ELR (cell line): Measurements from ENCODE around the gene FLNC.

Experiments
- DNase-seq: peaks from one replicate; pipeline ENCODE4 v3.0.0-alpha.2; 2015; ENCODE audit warnings: low read depth

Gene FLNC

DNA sequence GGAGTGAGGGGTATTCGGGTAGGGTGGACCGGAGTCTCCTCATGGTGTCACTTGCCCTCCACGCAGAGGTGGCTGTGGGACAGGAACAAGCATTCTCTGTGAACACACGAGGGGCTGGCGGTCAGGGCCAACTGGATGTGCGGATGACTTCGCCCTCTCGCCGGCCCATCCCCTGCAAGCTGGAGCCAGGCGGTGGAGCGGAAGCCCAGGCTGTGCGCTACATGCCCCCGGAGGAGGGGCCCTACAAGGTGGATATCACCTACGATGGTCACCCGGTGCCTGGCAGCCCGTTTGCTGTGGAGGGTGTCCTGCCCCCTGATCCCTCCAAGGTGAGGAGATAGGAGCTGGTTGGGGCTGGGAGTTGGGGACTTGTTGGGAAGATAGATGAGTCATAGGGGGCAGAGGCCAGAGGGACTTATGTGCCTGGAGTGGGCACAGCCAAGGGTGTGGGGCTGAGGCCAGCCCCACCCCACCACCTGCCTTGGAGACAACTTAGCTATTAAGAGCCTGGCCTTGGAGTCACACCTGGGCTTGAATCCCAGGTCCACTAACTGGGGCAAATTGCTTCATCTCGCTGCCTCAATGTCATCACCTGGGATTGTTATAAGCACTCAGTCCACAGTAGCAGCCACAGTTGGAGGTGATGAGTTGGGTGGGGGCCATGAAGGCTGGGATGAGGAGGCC is 13.9 kb downstream of the FLNC start:
- no peak for DNase-seq

DNA sequence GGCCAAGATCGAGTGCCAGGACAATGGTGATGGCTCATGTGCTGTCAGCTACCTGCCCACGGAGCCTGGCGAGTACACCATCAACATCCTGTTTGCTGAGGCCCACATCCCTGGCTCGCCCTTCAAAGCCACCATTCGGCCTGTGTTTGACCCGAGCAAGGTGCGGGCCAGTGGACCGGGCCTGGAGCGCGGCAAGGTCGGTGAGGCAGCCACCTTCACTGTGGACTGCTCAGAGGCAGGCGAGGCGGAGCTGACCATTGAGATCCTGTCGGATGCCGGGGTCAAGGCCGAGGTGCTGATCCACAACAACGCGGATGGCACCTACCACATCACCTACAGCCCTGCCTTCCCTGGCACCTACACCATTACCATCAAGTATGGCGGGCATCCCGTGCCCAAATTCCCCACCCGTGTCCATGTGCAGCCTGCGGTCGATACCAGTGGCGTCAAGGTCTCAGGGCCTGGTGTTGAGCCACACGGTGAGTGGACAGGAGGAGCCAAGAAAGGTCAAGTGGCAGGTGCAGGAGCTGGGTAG is 14.6 kb downstream of the FLNC start:
- no peak for DNase-seq

GRCh38 chr7:128845475-128845874 is 15.3 kb downstream of the FLNC start:
- DNase-seq = no peak

GRCh38 chr7:128845987-128846386 is 15.8 kb downstream of the FLNC start:
- DNase-seq = no peak

- DNase-seq = no peak
These were observed 16.7 kb downstream of the FLNC start for GRCh38 chr7:128846781-128847444.

DNA sequence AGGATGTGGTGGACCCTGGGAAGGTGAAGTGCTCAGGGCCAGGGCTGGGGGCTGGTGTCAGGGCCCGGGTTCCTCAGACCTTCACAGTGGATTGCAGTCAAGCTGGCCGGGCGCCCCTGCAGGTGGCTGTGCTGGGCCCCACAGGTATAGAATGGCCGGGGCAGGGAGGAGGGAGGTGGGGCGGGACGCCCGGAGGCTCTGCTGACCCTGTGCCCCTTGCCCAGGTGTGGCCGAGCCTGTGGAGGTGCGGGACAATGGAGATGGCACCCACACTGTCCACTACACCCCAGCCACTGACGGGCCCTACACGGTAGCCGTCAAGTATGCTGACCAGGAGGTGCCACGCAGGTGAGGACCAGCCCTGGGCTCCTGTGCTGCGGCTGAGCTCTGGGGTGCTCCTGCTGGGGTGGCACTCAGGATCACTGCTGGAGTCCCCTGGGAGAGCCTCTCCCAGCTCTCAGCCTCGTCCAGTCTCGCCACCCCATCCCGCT is 17.6 kb downstream of the FLNC start:
- no peak for DNase-seq

DNA sequence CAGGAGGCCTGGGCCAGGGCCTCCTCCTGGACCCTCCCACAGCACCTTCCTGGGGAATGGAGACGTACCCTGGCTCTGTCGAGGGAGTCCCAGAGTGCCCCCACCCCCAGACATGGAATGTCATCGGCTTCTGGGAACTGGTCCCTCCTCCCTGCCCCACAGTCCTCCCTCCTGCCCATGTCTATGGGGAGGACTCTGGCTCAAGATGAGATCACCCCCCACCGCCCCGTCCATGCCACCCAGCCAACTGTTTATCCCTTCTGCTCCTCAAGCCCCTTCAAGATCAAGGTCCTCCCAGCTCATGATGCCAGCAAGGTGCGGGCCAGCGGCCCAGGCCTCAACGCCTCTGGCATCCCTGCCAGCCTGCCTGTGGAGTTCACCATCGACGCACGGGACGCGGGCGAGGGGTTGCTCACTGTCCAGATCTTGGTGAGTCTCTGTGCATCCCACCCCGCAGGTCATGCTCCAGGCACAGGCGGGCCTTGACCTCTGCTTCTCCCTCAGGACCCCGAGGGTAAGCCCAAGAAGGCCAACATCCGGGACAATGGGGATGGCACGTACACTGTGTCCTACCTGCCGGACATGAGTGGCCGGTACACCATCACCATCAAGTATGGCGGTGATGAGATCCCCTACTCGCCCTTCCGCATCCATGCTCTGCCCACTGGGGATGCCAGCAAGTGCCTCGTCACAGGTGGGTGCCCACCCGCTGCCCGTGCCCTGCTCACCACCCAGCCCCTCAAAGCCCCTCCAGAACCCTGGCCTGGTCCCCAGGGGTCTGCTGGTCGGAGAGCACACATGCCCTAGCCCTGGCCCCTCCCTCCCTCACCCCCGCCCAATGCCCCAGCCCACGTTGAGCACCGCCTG is 18.3 kb downstream of the FLNC start:
- no peak for DNase-seq

DNA sequence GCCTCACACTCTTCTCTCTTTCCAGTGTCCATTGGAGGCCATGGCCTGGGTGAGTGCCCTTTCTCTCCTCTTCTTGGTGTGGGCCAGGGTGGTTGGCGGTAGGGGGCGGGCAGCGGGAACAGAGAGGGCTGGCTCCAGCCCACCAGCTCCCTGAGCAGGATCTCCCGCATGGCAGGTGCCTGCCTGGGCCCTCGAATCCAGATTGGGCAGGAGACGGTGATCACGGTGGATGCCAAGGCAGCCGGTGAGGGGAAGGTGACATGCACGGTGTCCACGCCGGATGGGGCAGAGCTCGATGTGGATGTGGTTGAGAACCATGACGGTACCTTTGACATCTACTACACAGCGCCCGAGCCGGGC is 18.9 kb downstream of the FLNC start:
- DNase-seq = no peak

DNA sequence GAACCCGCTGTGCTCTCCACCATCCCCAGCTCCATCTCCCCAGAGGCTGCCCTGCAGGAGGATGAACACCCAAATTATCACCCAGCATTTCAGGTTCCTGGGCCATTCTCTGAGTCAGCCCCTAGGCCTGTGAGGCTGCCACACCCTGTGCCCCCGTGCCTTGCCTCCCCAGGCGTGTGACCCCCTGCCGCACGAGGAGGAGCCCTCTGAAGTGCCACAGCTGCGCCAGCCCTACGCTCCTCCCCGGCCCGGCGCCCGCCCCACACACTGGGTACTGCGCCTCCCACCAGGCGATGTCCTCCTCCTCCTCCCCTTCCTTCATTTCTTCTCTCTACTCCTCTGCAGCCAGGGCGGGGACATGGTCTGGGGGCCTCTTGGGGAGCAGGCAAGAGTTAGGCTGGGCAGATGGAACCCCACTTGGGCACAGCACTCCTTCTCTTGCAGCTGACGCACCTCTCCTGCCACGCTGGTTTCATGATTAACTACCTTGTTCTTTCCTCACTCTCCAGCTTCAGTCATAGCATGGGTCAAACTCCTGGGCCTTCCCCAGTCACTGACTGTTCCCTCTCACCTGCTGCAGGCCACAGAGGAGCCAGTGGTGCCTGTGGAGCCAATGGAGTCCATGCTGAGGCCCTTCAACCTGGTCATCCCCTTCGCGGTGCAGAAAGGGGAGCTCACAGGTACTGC is 19.7 kb downstream of the FLNC start:
- no peak for DNase-seq

DNA sequence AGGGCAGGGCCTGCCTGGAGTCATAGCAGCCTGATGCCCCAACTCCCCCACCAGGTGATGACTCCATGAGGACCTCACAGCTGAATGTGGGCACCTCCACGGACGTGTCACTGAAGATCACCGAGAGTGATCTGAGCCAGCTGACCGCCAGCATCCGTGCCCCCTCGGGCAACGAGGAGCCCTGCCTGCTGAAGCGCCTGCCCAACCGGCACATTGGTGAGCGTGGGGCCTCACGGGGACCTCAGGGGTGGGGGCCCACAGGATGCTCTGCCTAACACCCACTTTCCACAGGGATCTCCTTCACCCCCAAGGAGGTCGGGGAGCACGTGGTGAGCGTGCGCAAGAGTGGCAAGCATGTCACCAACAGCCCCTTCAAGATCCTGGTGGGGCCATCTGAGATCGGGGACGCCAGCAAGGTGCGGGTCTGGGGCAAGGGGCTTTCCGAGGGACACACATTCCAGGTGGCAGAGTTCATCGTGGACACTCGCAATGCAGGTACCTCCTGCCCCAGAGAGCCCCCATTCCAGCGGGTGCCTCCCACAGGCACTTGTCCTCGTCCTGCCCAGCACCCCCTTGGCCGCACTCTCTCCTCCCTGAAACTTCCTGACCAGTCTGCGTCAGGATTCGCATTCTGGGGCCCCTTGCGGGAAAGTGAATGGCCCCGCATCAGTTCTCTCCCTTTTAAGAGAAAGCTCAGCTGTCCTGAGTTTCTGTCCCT is 22.5 kb downstream of the FLNC start:
- no peak for DNase-seq

DNA sequence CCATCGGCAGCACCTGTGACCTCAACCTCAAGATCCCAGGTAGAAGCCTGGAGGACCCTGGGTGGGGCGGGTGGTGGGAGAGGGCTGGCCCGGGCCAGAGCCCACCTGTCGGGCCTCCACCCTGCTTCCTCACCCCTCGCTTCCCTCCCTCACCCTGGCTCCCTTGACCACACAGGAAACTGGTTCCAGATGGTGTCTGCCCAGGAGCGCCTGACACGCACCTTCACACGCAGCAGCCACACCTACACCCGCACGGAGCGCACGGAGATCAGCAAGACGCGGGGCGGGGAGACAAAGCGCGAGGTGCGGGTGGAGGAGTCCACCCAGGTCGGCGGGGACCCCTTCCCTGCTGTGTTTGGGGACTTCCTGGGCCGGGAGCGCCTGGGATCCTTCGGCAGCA is 23.6 kb downstream of the FLNC start:
- no peak for DNase-seq

DNA sequence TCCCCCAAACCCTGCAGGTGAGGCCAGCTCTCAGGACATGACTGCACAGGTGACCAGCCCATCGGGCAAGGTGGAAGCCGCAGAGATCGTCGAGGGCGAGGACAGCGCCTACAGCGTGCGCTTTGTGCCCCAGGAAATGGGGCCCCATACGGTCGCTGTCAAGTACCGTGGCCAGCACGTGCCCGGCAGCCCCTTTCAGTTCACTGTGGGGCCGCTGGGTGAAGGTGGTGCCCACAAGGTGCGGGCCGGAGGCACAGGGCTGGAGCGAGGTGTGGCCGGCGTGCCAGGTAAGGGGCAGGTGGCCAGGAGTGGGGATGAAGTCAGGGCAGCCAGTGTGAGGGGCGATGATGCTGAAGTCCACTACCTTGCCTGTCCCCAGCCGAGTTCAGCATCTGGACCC is 24.2 kb downstream of the FLNC start:
- no peak for DNase-seq

- no peak for DNase-seq
These were observed 25.4 kb downstream of the FLNC start for GRCh38 chr7:128855559-128855958.

DNA sequence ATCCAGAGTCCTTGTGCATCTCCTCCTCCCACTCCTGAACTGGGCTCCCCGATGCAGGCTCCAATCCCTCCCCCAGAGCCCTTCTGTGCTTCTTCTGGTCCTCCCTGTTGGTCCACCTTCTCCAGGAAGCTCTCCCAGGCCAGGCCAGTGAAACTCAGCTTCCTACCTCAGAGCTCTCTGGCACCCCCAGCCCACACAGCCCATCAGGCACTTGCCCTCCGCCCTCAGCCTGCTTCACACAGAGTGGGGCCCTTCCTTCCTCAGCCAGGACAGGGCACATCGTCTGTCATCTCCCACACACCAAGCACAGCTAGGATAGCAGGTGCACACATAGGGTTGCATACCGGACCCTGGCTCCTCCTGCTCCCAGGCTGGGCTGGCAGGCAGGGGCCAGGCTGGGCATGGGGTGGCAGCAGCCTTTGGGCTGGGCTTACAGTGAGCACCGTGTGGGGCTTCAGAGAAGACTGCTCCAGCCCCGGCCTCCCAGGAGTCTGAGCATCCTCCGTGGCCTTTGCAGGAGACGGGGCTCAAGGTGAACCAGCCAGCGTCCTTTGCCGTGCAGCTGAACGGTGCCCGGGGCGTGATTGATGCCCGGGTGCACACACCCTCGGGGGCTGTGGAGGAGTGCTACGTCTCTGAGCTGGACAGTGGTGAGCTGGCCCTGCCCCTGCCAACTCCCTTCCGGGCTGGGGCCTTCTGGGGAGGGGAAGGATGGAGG is 26.0 kb downstream of the FLNC start:
- DNase-seq = no peak

DNA sequence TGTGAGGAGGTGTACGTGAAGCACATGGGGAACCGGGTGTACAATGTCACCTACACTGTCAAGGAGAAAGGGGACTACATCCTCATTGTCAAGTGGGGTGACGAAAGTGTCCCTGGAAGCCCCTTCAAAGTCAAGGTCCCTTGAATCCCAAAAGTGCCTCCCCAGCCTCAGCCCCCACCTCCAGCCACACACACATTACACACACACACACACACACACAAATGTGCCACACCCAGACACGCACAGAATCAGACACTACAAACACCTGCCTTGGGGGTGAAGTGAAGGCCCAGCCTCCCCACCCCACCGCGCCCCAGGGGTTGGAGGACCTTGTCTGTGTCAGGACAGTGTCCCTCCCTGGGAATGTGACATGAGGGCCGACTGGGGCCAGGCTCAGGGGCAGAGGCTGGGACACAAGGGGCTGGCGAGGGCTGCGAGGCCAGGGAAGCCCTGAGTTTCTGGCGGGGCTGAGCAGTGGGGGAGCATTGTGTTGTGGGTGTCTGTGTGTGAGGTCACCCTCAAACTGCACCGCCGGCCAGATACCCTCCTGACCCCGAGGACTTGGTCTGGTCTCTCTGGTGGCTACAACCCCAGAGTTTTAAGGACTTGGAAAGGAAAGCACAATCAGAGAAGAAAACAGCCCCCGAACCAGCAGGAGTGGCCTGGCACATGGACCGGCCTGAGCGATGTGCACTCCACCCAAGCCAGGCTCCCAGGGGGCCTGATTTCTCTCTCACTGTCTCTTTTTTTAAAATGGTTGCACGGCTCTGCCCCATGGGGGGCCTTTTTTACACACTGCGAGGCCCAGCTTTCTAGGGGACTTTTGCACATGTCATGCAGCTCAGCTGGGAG is 28.4 kb downstream of the FLNC start:
- no peak for DNase-seq

DNA sequence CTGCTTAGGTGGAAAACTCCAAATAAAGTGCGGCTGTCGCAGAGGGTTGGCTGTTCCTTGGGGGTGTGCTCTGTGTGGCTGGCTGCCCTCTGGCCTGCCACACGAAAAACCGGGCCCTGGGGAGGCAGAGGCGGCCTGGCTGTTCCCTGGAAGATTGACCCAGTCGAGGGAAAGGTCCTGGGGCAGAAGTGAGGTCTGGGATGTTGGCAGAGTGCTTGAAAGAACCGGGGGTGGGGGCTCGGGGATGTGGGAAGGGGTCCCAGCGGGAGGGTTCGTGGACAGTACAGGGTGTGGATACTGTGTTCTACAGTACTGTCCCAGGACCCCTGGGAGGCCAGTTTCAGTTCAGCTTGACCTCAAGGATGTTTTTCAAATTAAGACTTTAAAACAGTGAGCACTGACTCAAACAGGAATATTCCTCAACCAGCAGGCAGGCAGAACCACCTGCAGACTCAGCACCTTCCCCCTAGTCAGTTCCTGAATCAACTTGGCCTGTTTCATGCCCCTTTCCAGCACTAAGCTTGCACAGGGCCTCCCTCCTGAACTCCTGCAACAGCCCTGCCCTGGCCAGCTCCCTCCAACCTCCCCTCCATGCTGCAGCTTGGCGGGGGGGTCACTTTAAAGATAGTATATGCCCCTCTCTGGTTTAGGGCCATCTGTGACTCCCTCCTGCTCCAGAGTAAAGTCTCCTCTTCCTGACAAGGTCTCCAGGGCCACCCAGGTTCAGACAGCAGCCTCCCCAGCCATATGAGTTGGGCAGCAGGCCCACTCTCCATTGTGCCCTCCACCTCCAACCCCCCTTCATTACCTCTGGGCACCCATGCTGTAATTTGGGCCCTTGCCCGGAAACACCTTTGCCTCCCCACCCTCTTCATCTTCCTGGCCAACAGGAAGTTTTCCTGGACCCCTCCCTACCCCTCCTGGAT is 29.3 kb downstream of the FLNC start:
- DNase-seq = no peak

DNA sequence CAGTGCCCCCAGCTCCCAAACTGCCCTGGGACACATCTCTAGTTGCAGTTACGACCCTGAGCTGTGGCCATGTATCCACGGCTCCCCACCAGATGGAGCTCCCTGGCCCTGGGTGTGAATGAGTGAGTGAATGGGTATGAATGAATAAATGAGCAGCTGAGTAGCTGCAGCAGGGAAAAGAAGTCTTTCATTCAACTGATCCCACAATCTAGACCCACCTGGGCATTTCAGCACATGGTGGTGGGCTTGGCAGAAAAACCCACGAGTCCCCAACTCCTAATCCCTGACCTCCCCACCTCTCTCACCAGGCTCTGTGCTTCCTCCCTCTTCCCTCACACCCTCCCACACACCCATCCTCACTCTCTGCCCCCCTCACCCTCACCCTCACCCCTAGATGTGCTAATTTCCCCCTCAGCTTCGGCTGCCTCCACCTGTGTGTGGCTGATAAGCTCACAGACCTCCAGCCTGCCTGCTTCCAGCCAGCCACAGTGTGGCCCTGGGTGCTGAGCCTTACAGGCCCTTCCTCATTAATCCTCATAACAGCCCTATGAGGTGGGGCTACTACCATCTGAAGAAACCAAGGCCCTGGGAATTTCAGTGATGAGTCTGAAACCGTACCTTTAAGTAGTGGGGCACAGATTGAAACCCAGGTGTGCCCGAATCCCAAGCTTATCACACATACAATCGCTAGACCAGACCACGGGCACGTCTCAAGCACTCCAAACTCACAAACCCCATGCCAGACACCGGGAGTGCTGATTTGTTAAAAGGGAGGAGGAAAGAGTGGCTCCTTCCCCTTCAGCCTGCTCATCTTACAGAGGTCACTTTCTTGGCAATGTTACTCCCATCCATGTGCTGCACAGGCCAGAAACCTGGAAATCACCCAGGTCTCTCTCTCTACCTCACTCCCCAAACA is 30.2 kb downstream of the FLNC start:
- DNase-seq = peak; percentile 35
